A673 (cell line): ENCODE results near the gene DNTTIP2. TPM values are rescaled to one million over a fixed set of nuclear protein-coding genes. Genes with fewer than 3 reads are reported as not detected.

Experiments
- BruUV-seq: library from RNA; stranded (reverse); fragments of 400-500 nt; replicated peaks from 2 replicates; lab custom pipeline; 2021; lab: Mats Ljungman, UMichigan
- CTCF ChIA-PET: fragments of 300-600 bp; sonication (Branson Sonifier 250); formaldehyde crosslinking; loops from one replicate; lab custom pipeline; 2022; ENCODE audit warnings: antibody characterized with exemption; lab: Charles Lee
- POLR2A ChIA-PET: fragments of 300-600 bp; sonication (Branson Sonifier 250); formaldehyde crosslinking; loops from one replicate; lab custom pipeline; 2022; ENCODE audit warnings: antibody characterized with exemption; ENCODE audit not compliant: low non-redundant PET; lab: Charles Lee
- DNase-seq: peaks from one replicate; pipeline ENCODE4 v3.0.0-alpha.2; 2015; ENCODE audit warnings: low spot score
- H3K27ac ChIP-seq: fragments of 200-600 bp; sonication (generic); 2 replicates; pipeline ENCODE4 v1.5.1; 2016; ENCODE audit warnings: mixed run types, low read depth, mild to moderate bottlenecking, mixed read lengths, antibody characterized with exemption, low read length; ENCODE audit not compliant: poor library complexity, severe bottlenecking
- H3K27me3 ChIP-seq: fragments of 200-600 bp; sonication (generic); replicated peaks from 2 replicates; pipeline ENCODE4 v1.6.1; 2017; ENCODE audit warnings: mixed run types, low read depth, mild to moderate bottlenecking, mixed read lengths, antibody characterized with exemption, low read length; ENCODE audit not compliant: insufficient read depth, poor library complexity
- H3K36me3 ChIP-seq: fragments of 200-600 bp; sonication (generic); 2 replicates; pipeline ENCODE4 v1.6.1; 2016; ENCODE audit warnings: mixed run types, mild to moderate bottlenecking, mixed read lengths, antibody characterized with exemption, low read length; ENCODE audit not compliant: insufficient read depth, poor library complexity, severe bottlenecking
- H3K4me1 ChIP-seq: fragments of 200-600 bp; sonication (generic); 2 replicates; pipeline ENCODE4 v1.6.1; 2017; ENCODE audit warnings: mixed run types, mild to moderate bottlenecking, mixed read lengths, antibody characterized with exemption, low read length; ENCODE audit not compliant: insufficient read depth, poor library complexity, severe bottlenecking
- H3K4me3 ChIP-seq: fragments of 200-600 bp; sonication (generic); 2 replicates; pipeline ENCODE4 v1.5.1; 2016; ENCODE audit warnings: low read depth, mixed run types, mild to moderate bottlenecking, mixed read lengths, low read length; ENCODE audit not compliant: poor library complexity, severe bottlenecking
- H3K9me3 ChIP-seq: fragments of 200-600 bp; sonication (generic); 2 replicates; pipeline ENCODE4 v1.6.1; 2016; ENCODE audit warnings: mixed run types, low read depth, mild to moderate bottlenecking, mixed read lengths, antibody characterized with exemption, low read length; ENCODE audit not compliant: poor library complexity, severe bottlenecking
- CTCF ChIP-seq: fragments of 300-800, 200-600 bp; sonication (generic); conservative IDR thresholded peaks from 2 replicates; pipeline ENCODE4 v1.5.1; 2017; ENCODE audit warnings: low read depth, mild to moderate bottlenecking, antibody characterized with exemption, low read length, moderate library complexity, mixed read lengths
- EZH2 ChIP-seq: fragments of 200-600 bp; sonication (generic); IDR thresholded peaks from 2 replicates; pipeline ENCODE4 v1.6.1; 2017; ENCODE audit warnings: borderline replicate concordance, low read depth, mild to moderate bottlenecking, mixed read lengths, antibody characterized with exemption, low read length; ENCODE audit not compliant: poor library complexity, severe bottlenecking
- intact Hi-C: fragments of 100-400 bp; cut with micrococcal nuclease; formaldehyde crosslinking; loops from one replicate; pipeline ENCODE4 v1.10.0; 2022; ENCODE audit not compliant: unreplicated experiment
- total RNA-seq: library from RNA; stranded (reverse); gene quantifications from 2 replicates; pipeline ENCODE4 v1.2.3, GENCODE V29; 2021

DNTTIP2 gene
- total RNA-seq, 1 experiment from 2014 or later = 102 TPM

- no peak for DNase-seq
- no TSS peak for BruUV-seq
- no peak for TF ChIP-seq CTCF
- TF ChIP-seq EZH2 = no peak
- H3K36me3 ChIP-seq = no peaks in the 10 kb centered on the region
- peaks cover 13% of the 10 kb centered on the region for H3K4me1 ChIP-seq
- CTCF ChIA-PET = no interaction called here
- H3K27ac ChIP-seq = no peak overlapping the region
- intact Hi-C loops = no loop called here
- POLR2A ChIA-PET = no interaction called here
- H3K9me3 ChIP-seq = no peaks in the 10 kb centered on the region
- H3K4me3 ChIP-seq = no peak overlapping the region
- H3K27me3 ChIP-seq = no peaks in the 10 kb centered on the region
Observed at GRCh38 chr1:93821423-93822144, 57.4 kb downstream of the DNTTIP2 start.

DNA sequence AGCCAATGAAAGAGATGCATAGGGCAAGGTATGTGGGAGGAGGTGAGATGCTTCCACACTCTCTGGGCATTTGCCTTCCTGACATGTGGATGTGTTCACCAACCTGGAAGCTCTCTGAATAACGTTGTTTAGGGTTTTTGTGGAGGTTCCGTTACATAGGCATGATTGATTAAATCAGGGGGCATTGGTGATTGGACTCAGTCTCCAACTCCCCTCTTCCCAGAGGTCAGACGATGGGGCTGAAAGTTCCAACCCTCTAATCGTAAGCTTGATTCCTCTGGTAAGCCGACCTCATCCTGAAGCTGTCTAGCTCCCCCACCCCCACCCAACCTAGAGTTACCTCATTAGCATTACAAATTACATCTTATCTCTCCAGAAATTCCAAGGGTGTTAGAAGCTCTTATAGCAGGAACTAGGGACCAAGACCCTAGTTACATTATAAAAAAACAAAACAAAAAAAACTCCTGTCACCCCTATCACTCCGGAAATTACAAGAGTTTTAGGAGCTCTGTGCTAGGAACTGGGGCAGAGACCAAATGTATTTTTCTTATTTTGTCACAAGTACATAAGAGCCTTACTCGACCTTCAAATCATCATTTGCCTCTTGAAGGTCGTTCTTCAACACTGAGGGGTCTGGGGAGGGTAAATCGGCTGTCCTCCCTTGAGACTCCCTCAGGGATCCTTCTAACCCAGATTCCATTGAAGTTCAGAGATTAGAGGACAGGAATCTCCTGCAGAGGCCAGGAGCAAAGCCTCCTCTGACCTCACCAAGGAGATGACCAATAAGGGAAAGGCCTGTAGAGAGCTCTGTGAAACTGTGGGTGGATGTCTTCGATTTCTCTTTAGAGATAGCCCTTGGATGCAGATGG, 58.2 kb downstream of the DNTTIP2 start:
- POLR2A ChIA-PET = no interaction called here
- Histone ChIP-seq H3K4me3 (no peak overlapping the region), H3K27me3 (no peaks in the 10 kb centered on the region), H3K9me3 (no peaks in the 10 kb centered on the region), H3K4me1 (peaks cover 13% of the 10 kb centered on the region), H3K27ac (no peak overlapping the region), H3K36me3 (no peaks in the 10 kb centered on the region)
- CTCF ChIA-PET = interaction anchor here (1.0 kb wide), 1 partner anchor 192 kb away, joined by 5 read pairs; no protein-coding TSS in a partner anchor
- peak; percentile 20 for DNase-seq
- TF ChIP-seq EZH2 (no peak), CTCF (no peak)
- BruUV-seq = no TSS peak
- intact Hi-C loops = no loop called here

DNA sequence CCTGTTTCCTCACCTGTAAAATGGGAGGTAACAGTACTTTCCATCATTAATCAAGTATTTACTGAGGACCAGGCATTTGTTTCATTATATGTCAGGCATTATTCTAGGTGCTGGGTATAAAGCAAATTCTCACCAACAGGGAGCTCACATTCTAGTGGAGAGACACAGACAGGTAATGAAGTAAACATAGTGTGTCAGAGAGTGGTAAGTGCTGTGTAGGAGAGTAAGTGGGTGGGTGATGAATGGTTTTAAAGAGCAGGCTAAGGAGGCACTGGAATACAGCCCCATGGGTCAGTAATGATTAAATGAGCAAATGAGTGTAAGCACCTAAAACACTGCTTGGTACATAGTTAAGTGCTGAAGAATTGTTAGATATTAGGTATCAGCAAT, 60.4 kb downstream of the DNTTIP2 start:
- Histone ChIP-seq H3K27ac (no peak overlapping the region), H3K27me3 (no peaks in the 10 kb centered on the region), H3K36me3 (no peaks in the 10 kb centered on the region), H3K4me1 (peaks cover 18% of the 10 kb centered on the region), H3K4me3 (no peak overlapping the region), H3K9me3 (no peaks in the 10 kb centered on the region)
- ChIA-PET POLR2A (no interaction called here), CTCF (no interaction called here)
- intact Hi-C loops = loop anchor here (10.0 kb wide), 2 partner anchors 384 to 514 kb away; no protein-coding TSS in a partner anchor
- BruUV-seq = no TSS peak
- no peak for TF ChIP-seq CTCF
- TF ChIP-seq EZH2 = no peak
- no peak for DNase-seq
